GM23338 (cell line): Measurements from ENCODE around the gene HSPA14.

Experiments used
- CREB1 ChIP-seq: fragments of 250-450 bp; sonication (Bioruptor Pico); IDR thresholded peaks from 2 replicates; pipeline ENCODE4 v1.5.0; 2020; ENCODE audit warnings: low read depth, mild to moderate bottlenecking, moderate library complexity
- CTCF ChIP-seq, 2 experiments: fragments of 200-600 bp in 1 of 2; sonication (generic) in 1 of 2; conservative IDR thresholded peaks; 2 replicates each; pipeline versions ENCODE4 v1.5.1 to v1.6.1; 2016 to 2017; ENCODE audit warnings: antibody characterized with exemption in 2 of 2, low read depth in 2 of 2, mild to moderate bottlenecking in 2 of 2, moderate library complexity in 1 of 2
- EZH2 ChIP-seq: fragments of 200-600 bp; sonication (generic); IDR thresholded peaks from one replicate; pipeline ENCODE4 v1.8.0; 2017; ENCODE audit warnings: antibody characterized with exemption, mild to moderate bottlenecking, low read depth; ENCODE audit not compliant: unreplicated experiment
- EZH2phosphoT487 ChIP-seq: fragments of 200-600 bp; sonication (generic); IDR thresholded peaks from one replicate; pipeline ENCODE4 v1.8.1; 2018; ENCODE audit warnings: antibody characterized with exemption; ENCODE audit not compliant: unreplicated experiment
- JUNB ChIP-seq: IDR thresholded peaks from one replicate; pipeline ENCODE4 v1.6.1; 2016; ENCODE audit warnings: antibody characterized with exemption; ENCODE audit not compliant: unreplicated experiment
- POLR2AphosphoS5 ChIP-seq: IDR thresholded peaks from 2 replicates; pipeline ENCODE4 v1.6.1; 2016; ENCODE audit warnings: antibody characterized with exemption, low read depth
- REST ChIP-seq: IDR thresholded peaks from one replicate; pipeline ENCODE4 v1.6.1; 2018; ENCODE audit warnings: antibody characterized with exemption; ENCODE audit not compliant: unreplicated experiment
- ZNF462 ChIP-seq: fragments of 250-450 bp; sonication (Bioruptor Pico); IDR thresholded peaks from 2 replicates; pipeline ENCODE4 v1.5.0; 2020; ENCODE audit warnings: mild to moderate bottlenecking, moderate library complexity

- TF ChIP-seq ZNF462 (CRISPR knock-in tag) (no peak), CTCF (conservative IDR thresholded peaks at IDR 0.05; ENCODE audit: low read depth in 2 of 2) (no peak), EZH2 (no peak), REST (no peak), POLR2AphosphoS5 (peak; percentile 87), CREB1 (peak; percentile 94), EZH2phosphoT487 (no peak), JUNB (no peak)
These were observed at the start of gene HSPA14, which contains the start of the genes CDNF and MSANTD7 for GRCh38 chr10:14837757-14838581.
